Fibroblast of skin of scalp (primary cell): ENCODE measurements around the gene SNAPC4. TPM values are rescaled to one million over a fixed set of nuclear protein-coding genes. Genes with fewer than 3 reads are reported as not detected.

Source experiments
- DNase-seq: peaks from one replicate; pipeline ENCODE4 v3.0.0-alpha.2; 2013
- polyA plus RNA-seq, 2 experiments: library from polyadenylated mRNA; unstranded; fragments of 120-200 nt; gene quantifications; one replicate each; pipeline ENCODE4 v1.2.1, GENCODE V29; 2013; ENCODE audit not compliant: insufficient read length in 2 of 2

SNAPC4 gene
- polyA plus RNA-seq (2013, experiment 1 of 2; ENCODE audit: insufficient read length), result 6.5 TPM
- 6.0 TPM for polyA plus RNA-seq (2013, experiment 2 of 2; ENCODE audit: insufficient read length)

DNA sequence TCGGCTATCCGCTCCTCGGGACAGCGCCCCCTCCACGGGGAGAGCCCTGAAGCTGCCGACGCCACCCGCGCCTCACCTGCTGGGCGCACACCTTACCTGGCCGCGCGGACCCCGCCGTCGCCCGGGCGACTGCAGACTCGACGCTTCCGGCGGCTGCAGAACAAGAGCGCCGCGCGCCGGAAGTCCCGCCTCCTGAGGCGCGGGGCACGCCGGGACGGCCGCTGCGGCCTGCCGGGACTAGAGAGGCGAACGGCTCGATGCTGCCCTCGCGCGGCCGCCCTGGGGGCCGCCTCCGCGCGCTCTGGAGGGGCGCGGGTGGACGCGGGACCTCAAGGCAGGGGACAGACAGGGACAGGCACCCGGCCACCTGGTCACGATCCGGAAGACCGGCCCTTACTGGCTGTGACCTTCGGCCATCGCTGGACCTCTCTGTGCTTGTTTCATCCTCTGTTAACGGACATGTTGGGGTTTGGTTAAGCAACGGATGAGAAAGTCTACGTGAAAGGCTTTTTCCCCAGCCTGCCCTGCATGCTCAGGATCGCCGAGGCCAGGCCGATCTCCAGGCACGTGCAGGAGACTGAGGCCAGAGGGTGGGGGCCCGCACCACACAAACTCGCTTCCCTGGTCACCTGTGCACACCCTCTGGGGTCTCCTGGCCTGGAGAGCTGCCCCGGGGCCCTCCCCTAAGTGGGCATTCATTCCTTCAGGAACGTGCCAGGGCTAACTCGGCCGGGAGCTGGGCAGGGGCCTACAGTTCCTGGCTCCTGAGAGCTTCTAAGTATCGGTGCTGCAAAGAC lies at the start of gene SNAPC4:
TSS of gene SNAPC4 (minus strand) at position 133 of the 797 bp plus-strand sequence. CDS start 1,742 bp downstream, outside the sequence.
- peak; percentile 84 for DNase-seq

DNA sequence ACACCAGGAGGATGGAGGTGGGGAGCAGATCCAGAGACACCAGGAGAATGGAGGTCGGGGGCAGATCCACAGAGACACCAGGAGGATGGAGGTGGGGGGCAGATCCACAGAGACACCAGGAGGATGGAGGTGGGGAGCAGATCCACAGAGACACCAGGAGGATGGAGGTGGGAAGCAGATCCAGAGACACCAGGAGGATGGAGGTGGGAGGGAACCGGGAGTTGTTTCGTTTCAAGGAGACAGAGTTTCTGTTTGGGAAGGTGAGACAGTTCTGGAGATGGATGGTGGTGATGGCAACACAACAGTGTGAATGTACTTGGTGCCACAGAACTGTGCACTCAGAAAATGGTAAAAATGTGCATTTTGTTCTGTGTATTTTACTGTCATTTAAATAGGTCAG lies 48.7 kb upstream of the SNAPC4 start:
- no peak for DNase-seq

GRCh38 chr9:136447173-136447778 lies 47.3 kb upstream of the SNAPC4 start:
- DNase-seq, result no peak

DNA sequence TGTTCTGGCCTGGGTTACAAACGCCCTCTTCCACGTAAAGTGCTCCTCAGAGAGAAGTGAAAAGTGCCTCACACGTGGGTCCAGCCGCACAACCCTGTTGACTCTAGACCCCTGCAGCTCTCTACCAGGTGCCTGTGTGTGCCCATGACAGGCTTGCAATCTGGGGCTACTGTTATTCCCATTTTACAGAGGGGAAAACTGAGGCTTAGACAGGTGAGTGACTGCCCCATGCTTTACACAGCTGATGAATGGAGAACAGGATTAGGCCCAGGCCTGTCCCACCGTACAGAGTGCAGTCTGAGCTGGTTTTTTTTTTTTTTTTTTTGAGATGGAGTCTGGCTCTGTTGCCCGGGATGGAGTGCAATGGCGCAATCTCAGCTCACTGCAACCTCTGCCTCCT lies 45.8 kb upstream of the SNAPC4 start:
- no peak for DNase-seq

DNA sequence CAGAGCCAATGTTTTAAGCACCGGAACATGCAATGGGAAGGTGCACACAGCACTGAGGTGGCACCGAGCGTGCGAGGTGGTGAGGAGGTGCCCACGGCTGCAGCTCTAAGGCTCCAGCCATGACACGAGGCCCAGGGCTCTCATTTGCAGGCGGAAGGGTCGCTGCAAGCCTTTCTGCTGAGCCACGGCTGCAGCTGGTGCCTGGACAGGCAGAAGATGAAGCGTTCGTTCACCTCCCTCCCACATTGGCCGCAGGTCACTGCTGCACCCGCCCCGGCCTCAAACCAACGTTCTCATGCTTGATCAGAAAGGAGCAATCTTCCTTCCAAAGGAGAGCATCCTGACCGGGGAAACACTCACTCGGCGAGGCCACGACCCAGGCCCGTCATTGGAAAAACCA lies 44.1 kb upstream of the SNAPC4 start:
- no peak for DNase-seq

DNA sequence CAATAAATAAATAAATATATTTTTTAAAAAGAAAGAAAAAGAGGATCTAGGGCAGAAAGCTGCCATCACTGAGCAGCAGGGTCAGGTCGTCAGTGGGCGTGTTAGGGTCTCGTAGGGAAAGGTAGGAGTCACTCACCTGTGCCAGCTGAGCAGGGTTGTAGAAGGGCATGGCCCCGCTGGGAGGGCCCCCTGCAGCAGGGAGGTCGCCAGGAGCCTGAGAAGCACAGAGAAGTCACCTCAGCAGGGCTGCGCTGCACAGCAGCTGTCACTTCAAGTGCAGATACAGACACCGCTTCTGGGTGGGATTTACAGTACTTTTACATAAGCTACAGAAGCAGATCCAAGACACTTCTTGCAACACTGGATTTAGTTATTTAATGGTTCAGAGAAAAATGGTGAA lies 43.7 kb upstream of the SNAPC4 start:
- no peak for DNase-seq

DNA sequence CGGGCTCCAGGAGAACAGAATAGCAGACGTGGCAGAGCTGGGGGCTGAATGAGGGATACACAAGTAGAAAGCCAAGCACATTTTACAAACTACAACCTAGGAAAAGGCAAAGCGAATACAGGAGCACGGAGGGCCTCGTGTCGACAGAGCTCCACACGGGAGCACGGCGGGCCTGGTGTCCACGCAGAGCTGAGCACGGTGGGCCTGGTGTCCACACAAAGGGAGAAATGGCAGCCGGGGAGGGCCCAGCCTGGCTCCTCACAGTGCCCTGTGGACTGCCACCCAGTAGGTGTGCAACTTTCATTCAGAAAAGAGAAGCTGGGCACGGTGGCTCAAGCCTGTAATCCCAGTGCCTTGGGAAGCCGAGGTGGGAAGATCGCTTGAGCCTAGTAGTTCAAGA lies 43.1 kb upstream of the SNAPC4 start:
- DNase-seq, result no peak

- no peak for DNase-seq
Observed at GRCh38 chr9:136442265-136442664, 42.3 kb upstream of the SNAPC4 start.

DNA sequence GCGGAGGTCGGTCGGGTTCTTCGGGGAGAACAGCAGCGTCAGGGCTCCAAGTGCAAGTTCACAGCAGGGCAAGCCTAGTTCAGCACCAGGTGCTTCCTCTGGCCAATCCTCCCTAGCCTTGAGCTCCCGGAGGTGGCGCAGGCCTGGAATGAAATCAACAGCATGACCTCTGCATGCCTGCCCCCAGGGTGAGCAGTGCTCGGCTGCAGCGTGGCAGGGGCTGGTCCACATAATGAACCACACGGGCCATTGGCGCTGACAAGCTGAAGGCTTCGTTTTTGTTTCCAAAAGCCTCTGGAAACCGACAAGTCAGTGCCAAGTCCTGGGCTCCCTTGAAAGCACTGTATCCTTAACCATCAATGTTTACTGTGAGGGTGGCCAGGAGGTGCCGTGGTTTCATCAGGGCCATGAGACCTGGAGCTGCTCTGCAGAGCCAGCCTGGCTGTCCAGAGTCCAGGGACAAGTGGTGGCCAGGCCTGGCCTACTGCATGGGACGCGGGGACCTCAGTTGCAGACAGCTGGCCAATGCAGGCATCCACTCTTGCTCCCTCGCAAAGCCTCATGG lies 41.8 kb upstream of the SNAPC4 start:
- DNase-seq, result no peak

DNA sequence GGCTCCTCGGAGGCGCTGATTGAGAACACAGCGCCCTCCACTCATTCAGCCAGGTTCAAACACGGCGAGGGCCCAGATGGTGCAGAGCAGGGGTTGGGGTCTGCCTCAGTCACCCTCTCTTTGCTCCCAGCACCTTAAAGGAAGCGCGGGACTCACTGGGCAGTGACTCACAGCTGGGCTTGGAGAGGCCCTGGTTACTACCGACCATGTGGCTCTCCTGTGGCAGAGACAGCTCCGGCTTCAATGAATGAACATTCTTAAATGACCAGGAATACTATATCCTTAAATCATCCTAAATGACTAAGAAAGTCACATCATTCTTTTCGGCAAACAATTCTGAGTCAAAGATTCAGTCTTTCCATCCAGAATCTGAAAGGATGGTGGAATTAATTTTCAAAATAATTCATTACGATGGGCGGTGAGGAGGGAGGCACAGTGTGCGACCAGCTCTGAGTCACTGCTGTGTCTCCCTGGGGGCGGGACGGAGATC lies 41.3 kb upstream of the SNAPC4 start:
- DNase-seq, result no peak

DNA sequence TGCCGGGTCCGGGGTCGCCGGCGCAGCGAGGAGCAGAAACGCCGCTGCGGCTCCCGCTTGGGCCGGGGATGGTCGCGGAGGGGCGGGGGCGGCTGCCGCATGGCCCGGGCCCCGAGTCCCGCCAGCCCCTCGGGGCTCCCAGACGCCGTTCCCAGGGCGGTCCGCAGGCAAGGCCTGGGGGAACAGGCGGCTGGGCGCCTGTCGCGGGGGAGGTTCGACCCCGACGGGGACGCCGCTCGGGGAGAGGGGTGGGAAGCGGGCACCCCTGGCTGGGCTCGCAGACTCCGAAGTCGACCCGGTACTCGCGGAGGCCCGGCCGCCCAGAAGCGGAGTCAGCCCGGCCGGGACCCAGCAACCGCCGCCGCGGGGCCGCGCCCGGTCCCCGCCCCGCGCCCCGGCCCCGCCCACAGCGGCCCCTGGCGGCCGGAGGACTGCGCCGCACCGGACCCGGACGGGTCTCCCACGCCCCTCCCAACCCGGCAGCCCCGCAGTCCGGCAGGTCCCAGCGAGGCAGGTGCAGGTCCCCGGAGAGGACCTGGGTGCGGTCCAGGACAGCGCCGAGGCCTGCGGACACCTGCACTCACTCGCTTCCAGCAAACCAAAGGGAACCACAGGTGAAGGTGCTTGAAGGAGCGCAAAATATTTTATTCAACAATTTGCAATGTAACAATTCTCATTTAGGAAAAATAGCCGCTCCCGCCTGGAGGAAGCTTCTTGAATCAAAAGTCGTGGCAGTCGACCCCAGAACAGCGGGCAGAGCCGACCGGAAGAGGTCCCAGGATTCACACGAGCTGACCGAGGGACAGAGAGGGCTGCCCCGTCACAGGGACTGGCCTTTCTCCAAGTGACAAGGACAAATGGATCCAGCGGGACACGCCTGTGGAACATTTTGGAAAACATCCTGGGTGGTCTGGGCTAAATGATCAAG lies 39.8 kb upstream of the SNAPC4 start, which contains the start of gene INPP5E:
TSS of gene INPP5E (minus strand) at position 365 of the 928 bp plus-strand sequence. CDS start 426 bp downstream, outside the sequence.
- peak; percentile 74 for DNase-seq

GRCh38 chr9:136438548-136439480 lies 38.8 kb upstream of the SNAPC4 start:
- DNase-seq, result peak; percentile 11

DNA sequence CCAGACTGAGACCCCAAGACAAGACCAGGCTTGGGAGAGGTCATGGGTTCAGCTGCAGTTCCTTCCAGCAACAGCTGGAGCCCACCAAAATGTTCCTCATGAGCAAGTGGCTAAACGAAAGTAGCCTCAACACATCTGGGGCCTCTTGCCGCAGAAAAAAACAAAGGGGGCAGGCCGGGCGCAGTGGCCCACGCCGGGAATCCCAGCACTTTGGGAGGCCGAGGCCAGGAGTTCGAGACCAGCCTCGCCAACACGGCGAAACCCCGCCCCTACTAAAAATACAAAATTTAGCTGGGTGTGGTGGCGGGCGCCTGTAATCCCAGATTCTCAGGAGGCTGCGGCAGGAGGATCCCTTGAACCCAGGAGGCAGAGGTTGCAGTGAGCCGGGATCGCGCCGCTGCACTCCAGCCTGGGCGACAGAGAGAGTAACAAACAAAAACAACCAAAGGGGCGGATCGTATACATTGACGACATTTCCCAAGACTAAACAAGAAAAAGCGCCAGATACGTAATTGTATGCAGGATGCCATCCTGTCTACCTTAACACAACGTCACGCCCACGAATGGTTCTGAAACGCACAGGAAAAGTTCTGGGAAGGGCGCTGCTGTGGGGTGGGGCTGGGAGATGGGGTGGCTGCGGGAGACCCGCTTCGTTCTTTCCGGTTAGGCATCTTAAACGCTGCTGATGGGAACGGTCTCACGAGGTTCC lies 38.0 kb upstream of the SNAPC4 start:
- DNase-seq, result no peak

GRCh38 chr9:136437430-136437829 lies 37.5 kb upstream of the SNAPC4 start:
- DNase-seq, result no peak

DNA sequence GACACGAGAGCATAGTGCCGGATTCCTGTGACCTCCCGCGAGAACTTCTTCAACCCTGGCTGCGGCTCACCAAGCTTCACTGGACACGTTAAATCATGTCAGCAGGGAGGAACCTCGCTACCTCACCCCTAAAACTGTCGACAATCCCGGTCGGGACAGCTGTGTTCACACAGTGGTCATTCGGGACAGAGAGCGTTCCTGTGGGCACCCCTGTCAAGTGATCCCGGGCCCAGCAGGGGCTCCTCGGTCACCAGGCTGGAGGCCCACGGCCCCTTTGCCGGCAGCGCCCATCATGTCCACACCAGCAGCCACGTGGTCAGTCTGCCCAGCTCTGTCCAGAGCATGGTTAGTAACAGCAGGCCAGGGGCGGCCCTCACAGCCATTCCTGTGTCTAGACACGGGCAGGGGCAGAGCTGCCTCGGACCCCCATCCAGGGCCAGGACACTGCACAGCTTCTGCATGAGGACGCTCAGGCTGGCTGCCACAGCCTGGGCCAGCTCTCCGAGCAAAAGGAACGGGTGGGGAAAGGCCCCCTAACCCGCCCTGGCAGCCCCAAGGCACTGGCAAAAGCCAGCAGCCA lies 36.2 kb upstream of the SNAPC4 start:
- no peak for DNase-seq

- no peak for DNase-seq
Observed at GRCh38 chr9:136434580-136435169, 34.7 kb upstream of the SNAPC4 start.

DNA sequence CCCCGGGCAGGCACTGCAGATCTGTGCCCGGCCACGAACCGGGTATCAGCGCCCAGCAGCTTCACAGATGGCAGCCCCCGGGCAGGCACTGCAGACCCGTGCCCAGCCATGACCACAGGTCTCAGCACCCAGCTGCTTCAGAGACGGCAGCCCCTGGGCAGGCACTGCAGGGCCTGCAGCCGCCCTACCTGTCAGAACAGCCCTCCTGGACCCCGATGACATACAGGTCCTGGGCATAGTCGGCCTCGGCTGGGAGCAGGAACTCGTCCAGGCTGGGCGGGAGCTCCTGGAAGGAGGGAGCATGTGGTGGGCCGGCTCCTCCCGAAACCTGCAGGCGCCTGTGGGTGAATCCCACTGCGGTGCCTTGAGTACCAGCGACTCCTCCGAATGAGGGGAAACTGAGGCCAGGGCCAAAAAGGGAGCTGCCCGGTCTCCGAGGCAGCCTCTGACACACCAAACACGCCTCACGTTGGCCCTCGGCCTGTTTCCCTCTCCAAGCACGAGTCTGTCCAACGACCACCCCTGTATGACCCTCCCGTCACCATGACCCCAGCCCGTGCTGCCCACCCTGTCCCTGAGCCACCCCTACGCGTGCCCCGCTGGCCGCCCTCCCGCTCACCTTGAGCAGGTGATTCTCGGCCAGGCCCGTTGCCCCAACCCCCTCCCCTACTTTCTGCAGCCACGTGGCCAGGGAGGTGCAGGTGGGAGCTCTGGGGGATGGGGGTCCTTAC lies 34.0 kb upstream of the SNAPC4 start:
- DNase-seq, result no peak

- DNase-seq, result no peak
Observed at GRCh38 chr9:136433043-136433715, 33.2 kb upstream of the SNAPC4 start.
